HL-60 (cell line): Measurements from ENCODE around the gene PRDM11.

Experiments
- CTCF ChIP-seq: IDR thresholded peaks from one replicate; pipeline ENCODE4 v1.5.1; 2011; ENCODE audit warnings: low read length, control low read depth, inconsistent platforms; ENCODE audit not compliant: insufficient read depth
- GABPA ChIP-seq: IDR thresholded peaks from 2 replicates; pipeline ENCODE4 v1.6.1; 2012; ENCODE audit warnings: low read depth
- POLR2AphosphoS5 ChIP-seq: IDR thresholded peaks from 2 replicates; pipeline ENCODE4 v1.6.1; 2012; ENCODE audit warnings: low read depth

- TF ChIP-seq CTCF = peak; percentile 85
- TF ChIP-seq POLR2AphosphoS5 = no peak
- no peak for TF ChIP-seq GABPA
Observed at GRCh38 chr11:45233121-45233803, 86.8 kb downstream of the PRDM11 start.
